Stimulated activated CD8-positive, alpha-beta memory T cell treated with anti-CD3 and anti-CD28 coated beads, Interleukin-15, amount 100 ng/mL, for 1 hour (primary cell): ENCODE data around the gene PHF12.
"Not testable (repeated sequence)": the region's sequence is repeated elsewhere in the genome, so short reads cannot be mapped to it uniquely, and the experiment has no call there.

Source experiments
- DNase-seq: peaks from one replicate; pipeline ENCODE4 v3.0.0-alpha.2; 2020; ENCODE audit warnings: low read depth

Gene PHF12

GRCh38 chr17:28901866-28902818 lies 49.2 kb downstream of the PHF12 start:
- peak; percentile 10 for DNase-seq

DNA sequence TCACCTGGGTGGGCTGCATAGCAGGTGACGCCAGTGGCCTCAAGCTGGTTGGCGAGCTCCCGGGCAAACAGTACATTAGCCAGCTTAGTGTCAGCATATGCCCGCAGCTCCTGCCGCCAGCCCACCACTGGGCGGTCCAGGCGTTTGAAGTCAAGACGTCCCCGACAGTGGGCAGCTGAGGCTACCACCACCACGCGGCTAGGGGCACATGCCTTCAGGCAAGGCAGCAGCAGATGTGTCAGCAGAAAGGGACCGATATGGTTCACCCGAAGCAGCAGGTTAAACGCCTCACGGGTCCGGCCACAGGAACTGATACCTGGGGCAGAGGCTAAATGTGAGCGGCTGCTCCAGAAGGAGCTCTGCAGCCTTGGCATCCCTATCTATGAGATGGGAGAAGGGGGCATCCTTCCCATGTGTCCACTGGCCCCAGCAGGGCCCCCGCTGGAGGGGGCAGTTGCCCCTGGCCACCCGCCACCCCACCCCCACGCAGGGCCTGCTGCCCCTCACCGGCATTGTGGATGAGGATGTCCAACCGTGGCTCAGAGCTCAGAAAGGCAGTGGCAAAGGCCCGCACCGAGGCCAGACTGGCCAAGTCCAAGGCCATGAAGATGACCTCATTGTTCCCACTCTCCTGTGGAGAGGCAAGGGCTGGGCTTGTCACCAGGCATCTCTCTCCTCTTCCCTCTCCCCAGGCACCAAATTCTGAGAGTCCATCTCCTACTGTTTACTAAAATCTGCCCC lies 50.2 kb downstream of the PHF12 start:
- no peak for DNase-seq

- no peak for DNase-seq
Observed at GRCh38 chr17:28899212-28899815, 52.0 kb downstream of the PHF12 start.

GRCh38 chr17:28898527-28898955 lies 52.8 kb downstream of the PHF12 start:
- DNase-seq = no peak

DNA sequence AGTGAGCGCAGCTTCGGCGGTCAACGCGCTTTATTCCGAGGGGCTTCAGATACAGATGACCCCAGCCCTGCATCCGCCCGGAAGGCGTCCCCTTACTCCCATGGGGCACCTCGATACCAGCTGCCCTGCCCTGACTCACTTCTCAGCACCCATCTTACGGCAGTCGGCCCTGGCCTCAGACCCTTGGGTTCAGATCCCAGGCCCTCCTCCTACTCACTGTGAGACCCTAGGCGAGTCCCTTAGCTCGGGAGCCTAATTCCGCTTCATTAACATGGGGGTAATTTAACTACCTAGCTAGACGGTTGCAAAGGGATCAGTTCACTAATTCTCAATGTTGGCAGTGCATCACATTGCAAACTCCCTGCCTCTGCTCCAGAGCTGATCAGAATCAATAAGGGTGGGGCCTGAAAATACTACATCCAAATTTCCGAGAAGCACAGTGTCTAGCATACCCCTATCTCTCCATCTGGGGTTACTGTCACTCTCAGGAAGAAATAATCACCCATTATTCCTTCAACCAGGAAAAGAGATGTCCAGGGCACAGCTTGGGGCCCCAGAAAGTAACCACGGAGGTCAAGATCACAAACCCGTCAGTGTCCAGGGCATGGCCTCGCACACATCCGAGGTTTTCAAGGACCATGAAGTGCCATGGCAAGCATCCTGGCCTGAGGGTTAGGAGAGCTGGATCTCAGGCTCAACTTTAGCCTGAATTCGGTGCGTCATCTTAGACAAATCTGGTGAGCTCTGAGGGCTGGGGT lies 53.4 kb downstream of the PHF12 start:
- DNase-seq = no peak

DNA sequence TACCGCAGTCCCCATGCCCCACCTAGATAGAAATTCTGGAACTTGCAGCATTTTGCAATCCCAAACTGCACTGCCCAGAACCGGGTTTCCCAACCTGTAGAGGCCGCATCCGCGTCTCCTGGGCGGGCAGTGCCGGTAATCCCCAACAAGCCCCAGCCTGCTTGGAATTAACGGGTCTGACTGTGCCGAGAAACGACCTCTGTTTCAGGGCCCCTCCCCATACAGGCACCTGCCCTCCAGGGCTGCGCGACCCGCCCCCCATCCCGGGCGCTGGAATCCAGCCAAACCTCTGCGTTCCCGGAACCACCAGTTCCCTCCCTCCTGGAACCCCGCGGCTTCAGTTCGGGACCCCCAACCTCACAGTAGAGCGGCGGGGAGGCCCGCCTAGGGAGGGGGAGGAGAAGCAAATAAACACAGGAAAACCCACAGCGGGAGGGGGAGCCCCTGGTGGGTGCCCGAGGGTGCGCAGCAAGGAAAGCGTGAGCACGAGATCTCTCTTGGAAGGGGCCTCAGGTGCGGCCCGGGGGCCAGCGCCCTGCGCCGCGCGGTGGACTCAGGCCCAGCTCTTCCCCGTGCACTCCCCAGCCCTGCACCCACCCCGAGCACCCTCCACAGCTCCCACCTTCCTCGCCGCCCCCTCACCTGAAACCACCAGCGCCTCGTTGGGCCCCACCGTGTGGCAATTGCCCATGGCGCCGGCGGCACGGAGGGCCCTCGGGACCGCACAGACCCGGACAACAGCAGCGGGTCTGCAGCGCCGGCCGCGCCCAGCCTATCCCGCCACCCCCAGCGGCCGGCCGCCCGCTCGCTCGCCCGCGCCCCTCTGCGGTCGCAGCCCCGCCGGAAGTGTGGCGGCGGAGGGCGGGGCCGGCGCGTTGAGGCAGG lies 54.2 kb downstream of the PHF12 start, which contains the start of gene FLOT2:
Gene FLOT2 (minus strand): TSS at position 850 of the 885 bp plus-strand sequence. CDS start 159 bp downstream, at position 691.
- DNase-seq = peak; percentile 26

- DNase-seq = no peak
Observed at GRCh38 chr17:28896491-28896883, 54.8 kb downstream of the PHF12 start.

GRCh38 chr17:28895794-28896447 lies 55.4 kb downstream of the PHF12 start:
- no peak for DNase-seq

GRCh38 chr17:28893248-28894183 lies 57.8 kb downstream of the PHF12 start:
- not testable (repeated sequence) for DNase-seq

DNA sequence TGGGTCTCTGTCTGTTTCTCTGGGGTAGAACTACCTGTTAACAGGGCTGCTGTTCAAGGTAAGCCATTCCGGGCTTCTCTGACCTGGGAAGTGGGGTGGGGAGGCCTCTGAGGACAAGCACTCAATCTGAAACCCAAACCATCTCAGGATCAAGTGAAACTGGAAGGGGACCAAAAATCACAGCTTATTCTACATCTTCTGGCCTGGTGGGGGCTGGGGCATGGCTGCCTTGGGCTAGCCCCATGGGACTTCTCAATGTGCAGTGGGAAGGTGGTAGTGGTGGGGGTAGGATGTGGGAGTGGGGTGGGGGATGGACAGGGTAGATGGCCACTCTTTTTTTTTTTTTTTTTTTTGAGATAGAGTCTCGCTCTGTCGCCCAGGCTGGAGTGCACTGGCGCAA lies 59.3 kb downstream of the PHF12 start:
- no peak for DNase-seq

- no peak for DNase-seq
Observed at GRCh38 chr17:28891201-28891600, 60.1 kb downstream of the PHF12 start.

- DNase-seq = no peak
Observed at GRCh38 chr17:28889996-28890395, 61.3 kb downstream of the PHF12 start.

- no peak for DNase-seq
Observed at GRCh38 chr17:28888832-28889231, 62.5 kb downstream of the PHF12 start.

GRCh38 chr17:28887871-28888471 lies 63.3 kb downstream of the PHF12 start:
- DNase-seq = no peak

DNA sequence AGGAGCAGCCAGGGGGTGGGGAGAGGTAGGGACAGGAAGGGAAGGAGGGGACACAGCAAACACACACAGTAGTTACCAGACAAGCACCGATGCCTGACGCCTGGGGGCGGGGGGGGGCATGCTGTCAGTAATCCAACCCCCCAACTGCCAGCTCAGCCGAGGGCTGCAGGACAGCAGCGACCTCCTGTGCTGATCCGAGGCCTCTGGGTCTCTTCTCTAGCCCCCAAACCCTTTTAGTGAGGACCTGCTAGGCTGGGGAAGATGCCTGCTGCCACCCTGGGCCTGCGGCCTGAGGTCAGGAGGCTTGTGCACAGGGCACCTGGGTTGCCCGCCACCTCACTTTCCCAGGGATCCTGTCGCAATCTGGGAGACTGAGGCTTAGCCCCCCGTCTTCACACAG lies 65.4 kb downstream of the PHF12 start:
- no peak for DNase-seq

- no peak for DNase-seq
Observed at GRCh38 chr17:28885363-28885762, 66.0 kb downstream of the PHF12 start.

- DNase-seq = no peak
Observed at GRCh38 chr17:28883967-28884702, 67.2 kb downstream of the PHF12 start.
